Neural cell (in vitro differentiated cells): ENCODE results near the gene ZNF14. TPM values are rescaled to one million over a fixed set of nuclear protein-coding genes. Genes with fewer than 3 reads are reported as not detected.

Source experiments
- H2AFZ ChIP-seq: fragments of 200-600, 300-800 bp; sonication (generic), shearing (Covaris generic); 2 replicates; pipeline ENCODE4 v1.6.0; 2014; ENCODE audit warnings: low read depth, mild to moderate bottlenecking, antibody characterized with exemption, low read length, moderate library complexity
- H3F3A ChIP-seq: fragments of 200-600 bp; shearing (Covaris generic); 2 replicates; pipeline ENCODE4 v1.6.1; 2016; ENCODE audit warnings: mild to moderate bottlenecking, moderate library complexity, mixed read lengths, antibody characterized with exemption, low read length; ENCODE audit not compliant: insufficient read depth, poor library complexity, severe bottlenecking
- H3K27ac ChIP-seq: fragments of 200-600, 300-800 bp; sonication (generic), shearing (Covaris generic); 2 replicates; pipeline ENCODE4 v1.5.1; 2014; ENCODE audit warnings: mild to moderate bottlenecking, low read length, moderate library complexity
- H3K27me3 ChIP-seq: fragments of 300-800, 200-600 bp; sonication (generic), shearing (Covaris generic); 2 replicates; pipeline ENCODE4 v1.6.0; 2014; ENCODE audit warnings: mild to moderate bottlenecking, low read depth, low read length, moderate library complexity; ENCODE audit not compliant: insufficient read depth
- H3K36me3 ChIP-seq: fragments of 300-800, 200-600 bp; sonication (generic), shearing (Covaris generic); 2 replicates; pipeline ENCODE4 v1.5.1; 2014; ENCODE audit warnings: mild to moderate bottlenecking, antibody characterized with exemption, low read length, moderate library complexity; ENCODE audit not compliant: insufficient read depth
- H3K4me2 ChIP-seq: fragments of 300-800, 200-600 bp; sonication (generic), shearing (Covaris generic); 2 replicates; pipeline ENCODE4 v1.6.0; 2014; ENCODE audit warnings: mild to moderate bottlenecking, low read length
- H3K4me3 ChIP-seq: fragments of 300-800, 200-600 bp; sonication (generic), shearing (Covaris generic); 2 replicates; pipeline ENCODE4 v1.5.1; 2014; ENCODE audit warnings: mild to moderate bottlenecking, low read length, moderate library complexity
- H3K79me2 ChIP-seq: fragments of 200-600 bp; shearing (Covaris generic); replicated peaks from 2 replicates; pipeline ENCODE4 v1.6.0; 2014; ENCODE audit warnings: mild to moderate bottlenecking, low read length, moderate library complexity; ENCODE audit not compliant: insufficient read depth
- H3K9ac ChIP-seq: fragments of 300-800, 200-600 bp; sonication (generic), shearing (Covaris generic); 2 replicates; pipeline ENCODE4 v1.6.1; 2016; ENCODE audit warnings: mild to moderate bottlenecking, low read length, mixed read lengths
- H3K9me2 ChIP-seq: fragments of 200-600 bp; shearing (Covaris generic); 2 replicates; pipeline ENCODE4 v1.6.1; 2016; ENCODE audit warnings: mild to moderate bottlenecking, low read length, mixed read lengths; ENCODE audit not compliant: insufficient read depth
- H3K9me3 ChIP-seq: fragments of 200-600, 300-800 bp; sonication (generic), shearing (Covaris generic); 2 replicates; pipeline ENCODE4 v1.6.1; 2016; ENCODE audit warnings: mild to moderate bottlenecking, mixed run types, low read length, moderate library complexity, mixed read lengths
- H4K20me1 ChIP-seq: fragments of 200-600 bp; shearing (Covaris generic); 2 replicates; pipeline ENCODE4 v1.6.1; 2016; ENCODE audit warnings: mild to moderate bottlenecking, mixed run types; ENCODE audit not compliant: insufficient read depth
- CTCF ChIP-seq: fragments of 450-650 bp; IDR thresholded peaks from 2 replicates; pipeline ENCODE4 v1.5.1; 2014; ENCODE audit warnings: antibody characterized with exemption, mild to moderate bottlenecking, moderate library complexity; ENCODE audit not compliant: poor library complexity, severe bottlenecking
- EP300 ChIP-seq: fragments of 450-650 bp; conservative IDR thresholded peaks from 2 replicates; pipeline ENCODE4 v1.6.1; 2014; ENCODE audit warnings: antibody characterized with exemption, mild to moderate bottlenecking, moderate library complexity; ENCODE audit not compliant: poor library complexity, severe bottlenecking
- EZH2 ChIP-seq: fragments of 200-600, 300-800 bp; shearing (Covaris generic), sonication (generic); IDR thresholded peaks from 2 replicates; pipeline ENCODE4 v1.6.1; 2014; ENCODE audit warnings: antibody characterized with exemption, low read length, borderline replicate concordance, mild to moderate bottlenecking; ENCODE audit not compliant: insufficient read depth, poor library complexity, severe bottlenecking
- MXI1 ChIP-seq: fragments of 450-650 bp; conservative IDR thresholded peaks from 2 replicates; pipeline ENCODE4 v1.6.1; 2014; ENCODE audit warnings: antibody characterized with exemption, mild to moderate bottlenecking; ENCODE audit not compliant: poor library complexity, severe bottlenecking
- POLR2AphosphoS5 ChIP-seq: IDR thresholded peaks from 2 replicates; pipeline ENCODE4 v1.6.1; 2012
- RAD21 ChIP-seq: fragments of 450-650 bp; conservative IDR thresholded peaks from 2 replicates; pipeline ENCODE4 v1.6.1; 2014; ENCODE audit warnings: antibody characterized with exemption, mild to moderate bottlenecking, moderate library complexity
- REST ChIP-seq: IDR thresholded peaks from 2 replicates; pipeline ENCODE4 v1.6.1; 2012; ENCODE audit warnings: borderline replicate concordance
- SMC3 ChIP-seq: fragments of 450-650 bp; conservative IDR thresholded peaks from 2 replicates; pipeline ENCODE4 v1.6.1; 2014; ENCODE audit warnings: antibody characterized with exemption, mild to moderate bottlenecking, moderate library complexity; ENCODE audit not compliant: poor library complexity
- TAF1 ChIP-seq: IDR thresholded peaks from 2 replicates; pipeline ENCODE4 v1.6.1; 2012; ENCODE audit warnings: low read depth
- polyA plus RNA-seq: library from polyadenylated mRNA; depleted of rRNA; stranded (reverse); fragments of >200 nt; gene quantifications from 2 replicates; pipeline ENCODE4 v1.2.3, GENCODE V29; 2014

Gene ZNF14
- polyA plus RNA-seq, 1 donor from 2014 or later, result 8.2 TPM

GRCh38 chr19:19711306-19711933 lies 21.5 kb downstream of the ZNF14 start:
- peaks cover 23% of the 10 kb centered on the region for H3K79me2 ChIP-seq
- no peak overlapping the region for H3K4me2 ChIP-seq
- H3K9me2 ChIP-seq, result no peaks in the 10 kb centered on the region
- H4K20me1 ChIP-seq, result no peaks in the 10 kb centered on the region
- TF ChIP-seq EZH2, result no peak
- no peak for TF ChIP-seq SMC3
- TF ChIP-seq CTCF, result no peak
- TF ChIP-seq POLR2AphosphoS5, result no peak
- TF ChIP-seq TAF1, result no peak
- TF ChIP-seq REST, result no peak
- TF ChIP-seq EP300, result no peak
- no peak for TF ChIP-seq RAD21
- TF ChIP-seq MXI1, result no peak
- no peaks in the 10 kb centered on the region for H3F3A ChIP-seq
- H3K9me3 ChIP-seq, result peaks cover 52% of the 10 kb centered on the region
- H2AFZ ChIP-seq, result no peak overlapping the region
- H3K27ac ChIP-seq, result no peak overlapping the region
- H3K4me3 ChIP-seq, result no peak overlapping the region
- H3K36me3 ChIP-seq, result peaks cover 70% of the 10 kb centered on the region
- H3K27me3 ChIP-seq, result no peaks in the 10 kb centered on the region
- H3K9ac ChIP-seq, result no peak overlapping the region

GRCh38 chr19:19710506-19710905 lies 22.4 kb downstream of the ZNF14 start:
- Histone ChIP-seq H3F3A (no peaks in the 10 kb centered on the region), H4K20me1 (no peaks in the 10 kb centered on the region), H3K9ac (no peak overlapping the region), H2AFZ (no peak overlapping the region), H3K79me2 (peaks cover 14% of the 10 kb centered on the region), H3K9me2 (no peaks in the 10 kb centered on the region), H3K4me3 (no peak overlapping the region), H3K9me3 (peaks cover 53% of the 10 kb centered on the region), H3K27ac (no peak overlapping the region), H3K27me3 (no peaks in the 10 kb centered on the region), H3K4me2 (no peak overlapping the region), H3K36me3 (peaks cover 65% of the 10 kb centered on the region)
- TF ChIP-seq TAF1 (no peak), POLR2AphosphoS5 (no peak), EP300 (no peak), EZH2 (no peak), REST (no peak), SMC3 (no peak), CTCF (no peak), MXI1 (no peak)
